Right lobe of liver (tissue), 6 donors: ENCODE results near the gene LY6G6D. TPM values are rescaled to one million over a fixed set of nuclear protein-coding genes. Genes with fewer than 3 reads are reported as not detected.
A peak's percentile ranks its signal among the peaks of the same experiment; 100 is the strongest.

ENCODE experiments used
- ATAC-seq, 4 donors: fragments of 200-7000 bp; cut with Tn5 transposase; one replicate each; pipeline ENCODE4 v1.9.1; 2020; ENCODE audit warnings: mild to moderate bottlenecking in 4 of 4, moderate library complexity in 4 of 4
- DNase-seq, 3 donors: peaks; one replicate each; pipeline ENCODE4 v3.0.0-alpha.2; 2020
- H3K27ac ChIP-seq, 3 donors: fragments of 200-600 bp; one replicate each; pipeline ENCODE4 v1.8.0; 2022
- H3K27me3 ChIP-seq, 2 donors: fragments of 200-600 bp; one replicate each; pipeline ENCODE4 v1.8.0; 2022
- H3K36me3 ChIP-seq, 4 donors: fragments of 200-600 bp; sonication (generic) in 1 of 4; one replicate each; pipeline versions ENCODE4 v1.5.1 to v1.8.0; 2017 to 2022; ENCODE audit warnings: control low read depth in 1 of 4
- H3K4me1 ChIP-seq, 4 donors: fragments of 200-600 bp; sonication (generic) in 1 of 4; one replicate each; pipeline versions ENCODE4 v1.5.1 to v1.8.0; 2017 to 2022; ENCODE audit warnings: control low read depth in 1 of 4
- H3K4me3 ChIP-seq, 3 donors: fragments of 200-600 bp; one replicate each; pipeline ENCODE4 v1.8.0; 2022
- H3K9me3 ChIP-seq, 4 donors: fragments of 200-600 bp; sonication (generic) in 1 of 4; one replicate each; pipeline versions ENCODE4 v1.5.1 to v1.8.0; 2017 to 2022; ENCODE audit warnings: control low read depth in 1 of 4
- CTCF ChIP-seq, 4 donors: fragments of 200-600 bp in 3 of 4; fragments of 450-650 bp in 1 of 4; IDR thresholded peaks; one replicate each; pipeline versions ENCODE4 v1.5.1 to v1.8.0; 2016 to 2022; ENCODE audit warnings: antibody characterized with exemption in 4 of 4, mild to moderate bottlenecking in 2 of 4
- POLR2A ChIP-seq: fragments of 450-650 bp; IDR thresholded peaks from one replicate; pipeline ENCODE4 v1.6.1; 2017; ENCODE audit warnings: antibody characterized with exemption, mild to moderate bottlenecking
- WGBS: methylation state at CpG from one replicate; pipeline ENCODE4 v1.1.6; 2018; ENCODE audit warnings: low coverage, low lambda C conversion rate; ENCODE audit not compliant: insufficient coverage; ENCODE audit errors: missing lambda C conversion rate; 5-methylcytosine and 5-hydroxymethylcytosine counted together
- intact Hi-C, 2 donors: fragments of 100-400 bp; cut with DNase I; formaldehyde crosslinking; loops; one replicate each; pipeline versions ENCODE4 v1.11.2 to v1.14.1; 2022
- microRNA-seq, 2 donors: library from miRNA; unstranded; fragments of <30 nt; microRNA quantifications; one replicate each; pipeline ENCODE4, GENCODE V29; 2019 to 2020
- small RNA-seq, 2 experiments: library from RNA; depleted of rRNA; stranded (forward); fragments of <200 nt; gene quantifications; one replicate each; pipeline ENCODE3, GENCODE V24; 2016
- total RNA-seq, 6 experiments: library from RNA; depleted of rRNA in 2 of 6; stranded (reverse); fragments of >200 nt in 2 of 6; fragmentation: NEBNext Ultra II Directional in 3 of 6; extraction: Animal tissue kit (Norgen Biotek cat#: 25700) in 3 of 6; gene quantifications; one replicate each; pipeline versions ENCODE4 v1.1.0 to v1.2.4, GENCODE V29; 2016 to 2023
- donor health status: DM: no; HTN: yes; CAD: no.
- donor health status: DM: no; HTN: no; CAD: no.
- donor health status: DM: no; HTN: no; CAD: no.
- donor health status: DM: no; HTN: yes; CAD: no.
- donor health status: DM: no; HTN: yes; CAD: no.

Gene LY6G6D
- total RNA-seq, 6 experiments from 2014 or later: not detected

GRCh38 chr6:31765559-31765909 is 50.4 kb downstream of the LY6G6D start:
- no peak for DNase-seq
- H3K4me3 ChIP-seq: no peak overlapping the region
- H3K4me1 ChIP-seq: no peaks in the 10 kb centered on the region
- WGBS: 80% methylated on average over 1 of the region's 9 CpGs
- H3K36me3 ChIP-seq: no peaks in the 10 kb centered on the region
- H3K27me3 ChIP-seq: no peaks in the 10 kb centered on the region
- H3K27ac ChIP-seq: no peak overlapping the region
- TF ChIP-seq POLR2A (no peak), CTCF (IDR thresholded peaks at IDR 0.05) (no peak)
- intact Hi-C loops: loop anchor here (10.0 kb wide), 2 partner anchors 51 to 81 kb away; partner anchors contain the start of genes LY6G5C (in 2 of the 2) and LY6G6D (in 1 of the 2)
- no peaks in the 10 kb centered on the region for H3K9me3 ChIP-seq
- ATAC-seq: no peak

GRCh38 chr6:31765910-31766794 is 51.0 kb downstream of the LY6G6D start:
- DNase-seq: no peak
- H3K27ac ChIP-seq: no peak overlapping the region
- intact Hi-C loops: loop anchor here (10.0 kb wide), 2 partner anchors 51 to 81 kb away; partner anchors contain the start of genes LY6G5C (in 2 of the 2) and LY6G6D (in 1 of the 2)
- no peaks in the 10 kb centered on the region for H3K9me3 ChIP-seq
- H3K36me3 ChIP-seq: no peaks in the 10 kb centered on the region
- H3K4me3 ChIP-seq: no peak overlapping the region
- no peaks in the 10 kb centered on the region for H3K4me1 ChIP-seq
- ATAC-seq: peak in 1 of 4 donors; percentile 7
- H3K27me3 ChIP-seq: no peaks in the 10 kb centered on the region
- no peak for TF ChIP-seq CTCF (IDR thresholded peaks at IDR 0.05)
- TF ChIP-seq POLR2A: no peak
- 76% methylated on average over 18 of the region's 42 CpGs for WGBS

GRCh38 chr6:31767096-31767645 is 52.0 kb downstream of the LY6G6D start:
- ATAC-seq (no peak), DNase-seq (no peak)
- Histone ChIP-seq H3K27me3 (no peaks in the 10 kb centered on the region), H3K36me3 (no peaks in the 10 kb centered on the region), H3K4me3 (no peak overlapping the region), H3K4me1 (no peaks in the 10 kb centered on the region), H3K9me3 (no peaks in the 10 kb centered on the region), H3K27ac (no peak overlapping the region)
- WGBS: 71% methylated on average over 3 of the region's 6 CpGs
- TF ChIP-seq POLR2A: no peak
- TF ChIP-seq CTCF (IDR thresholded peaks at IDR 0.05): no peak
- intact Hi-C loops: loop anchor here (10.0 kb wide), 2 partner anchors 52 to 82 kb away; partner anchors contain the start of genes LY6G5C (in 2 of the 2) and LY6G6D (in 1 of the 2)

Small RNA genes within 50 kb of the gene (microRNA-seq; reads per million reads assigned to microRNA genes)
- 0.64 to 1.4 reads per million in 2 donors for gene MIR4646

Small RNA genes within 50 kb of the gene (small RNA-seq; reads per million reads assigned to genes)
- gene LY6G6D (0 reads per million in 2 experiments), gene MIR4646 (0 reads per million in 2 experiments), gene MSH5-SAPCD1 (0 reads per million in 2 experiments), gene RNU6-850P (0 reads per million in 2 experiments), gene SAPCD1 (0 reads per million in 2 experiments)

Other genes with a start within 250 kb of the LY6G6D start
- 1 to 10 TPM in 4 of 6 experiments, under 1 TPM in 2; 0.48 to 2.0 (median 1.2) TPM for gene MICB, start 217.2 kb upstream of the LY6G6D start, total RNA-seq
- gene MCCD1, start 186.4 kb upstream of the LY6G6D start, total RNA-seq: not detected
- 100 to 1,000 TPM in 3 of 6 experiments, 10 to 100 TPM in 3; 85.2 to 145 (median 102) TPM for gene DDX39B, start 173.3 kb upstream of the LY6G6D start, total RNA-seq
- under 1 TPM in 3 of 6 experiments, not detected in 3; 0.29 to 0.43 (median 0.42) TPM for gene ATP6V1G2, start 168.7 kb upstream of the LY6G6D start, total RNA-seq
- gene NFKBIL1, start 167.7 kb upstream of the LY6G6D start, total RNA-seq: 10 to 100 TPM in 1 of 6 experiments, 1 to 10 TPM in 5; 7.5 to 10.2 (median 8.3) TPM
- under 1 TPM in 1 of 6 experiments, not detected in 5; 0.20 TPM for gene LTA, start 143.1 kb upstream of the LY6G6D start, total RNA-seq
- gene TNF, start 139.8 kb upstream of the LY6G6D start, total RNA-seq: 1 to 10 TPM in 1 of 6 experiments, under 1 TPM in 1, not detected in 4; 0.15 to 1.0 TPM
- gene LTB, start 132.9 kb upstream of the LY6G6D start, total RNA-seq: 1 to 10 TPM in 2 of 6 experiments, under 1 TPM in 4; 0.28 to 2.2 (median 0.62) TPM
- 10 to 100 TPM in 1 of 6 experiments, 1 to 10 TPM in 5; 1.5 to 21.5 (median 6.7) TPM for gene LST1, start 129.1 kb upstream of the LY6G6D start, total RNA-seq
- gene NCR3, start 122.3 kb upstream of the LY6G6D start, total RNA-seq: under 1 TPM in 3 of 6 experiments, not detected in 3; 0.20 to 0.55 (median 0.46) TPM
- 10 to 100 TPM in 4 of 6 experiments, 1 to 10 TPM in 2; 6.7 to 28.5 (median 13.0) TPM for gene AIF1, start 100.1 kb upstream of the LY6G6D start, total RNA-seq
- 10 to 100 TPM; 34.7 to 59.6 (median 39.4) TPM for gene PRRC2A, start 94.6 kb upstream of the LY6G6D start, total RNA-seq
- 100 to 1,000 TPM; 114 to 196 (median 142) TPM for gene BAG6, start 62.7 kb upstream of the LY6G6D start, total RNA-seq
- gene APOM, start 59.5 kb upstream of the LY6G6D start, total RNA-seq: 100 to 1,000 TPM; 100 to 182 (median 116) TPM
- 1 to 10 TPM; 6.6 to 8.7 (median 7.6) TPM for gene C6orf47, start 54.6 kb upstream of the LY6G6D start, total RNA-seq
- 10 to 100 TPM in 1 of 6 experiments, 1 to 10 TPM in 5; 6.4 to 10.0 (median 8.0) TPM for gene GPANK1, start 50.4 kb upstream of the LY6G6D start, total RNA-seq
- 100 to 1,000 TPM in 2 of 6 experiments, 10 to 100 TPM in 4; 52.5 to 171 (median 64.5) TPM for gene CSNK2B, start 49.3 kb upstream of the LY6G6D start, total RNA-seq
- 1 to 10 TPM in 5 of 6 experiments, under 1 TPM in 1; 0.98 to 5.7 (median 2.6) TPM for gene LY6G5B, start 45.4 kb upstream of the LY6G6D start, total RNA-seq
- gene LY6G5C, start 34.3 kb upstream of the LY6G6D start, total RNA-seq: 1 to 10 TPM in 3 of 6 experiments, under 1 TPM in 3; 0.68 to 1.6 (median 1.2) TPM
- 10 to 100 TPM; 29.7 to 34.8 (median 31.2) TPM for gene ABHD16A, start 12.0 kb upstream of the LY6G6D start, total RNA-seq
- gene LY6G6F, start 8.5 kb upstream of the LY6G6D start, total RNA-seq: not detected
- gene LY6G6C, start 6.4 kb downstream of the LY6G6D start, total RNA-seq: not detected
- gene MPIG6B, start 8.0 kb downstream of the LY6G6D start, total RNA-seq: under 1 TPM in 2 of 6 experiments, not detected in 4; 0.33 to 0.56 TPM
- gene DDAH2, start 14.0 kb downstream of the LY6G6D start, total RNA-seq: 10 to 100 TPM; 16.3 to 27.5 (median 19.1) TPM
- 100 to 1,000 TPM in 1 of 6 experiments, 10 to 100 TPM in 5; 36.7 to 123 (median 62.0) TPM for gene CLIC1, start 21.2 kb downstream of the LY6G6D start, total RNA-seq
- gene MSH5, start 24.7 kb downstream of the LY6G6D start, total RNA-seq: 1 to 10 TPM; 3.2 to 8.5 (median 4.3) TPM
- 1 to 10 TPM in 2 of 6 experiments, under 1 TPM in 3, not detected in 1; 0.62 to 1.6 (median 0.90) TPM for gene SAPCD1, start 47.3 kb downstream of the LY6G6D start, total RNA-seq
- gene VWA7, start 62.0 kb downstream of the LY6G6D start, total RNA-seq: 1 to 10 TPM; 1.2 to 5.2 (median 2.7) TPM
- gene VARS1, start 80.4 kb downstream of the LY6G6D start, total RNA-seq: 10 to 100 TPM; 31.0 to 58.1 (median 41.0) TPM
- 10 to 100 TPM; 11.0 to 26.1 (median 11.6) TPM for gene LSM2, start 91.6 kb downstream of the LY6G6D start, total RNA-seq
- gene HSPA1L, start 99.9 kb downstream of the LY6G6D start, total RNA-seq: 1 to 10 TPM in 1 of 6 experiments, under 1 TPM in 5; 0.37 to 1.2 (median 0.56) TPM
- 100 to 1,000 TPM in 2 of 6 experiments, 10 to 100 TPM in 4; 73.2 to 442 (median 80.2) TPM for gene HSPA1A, start 100.2 kb downstream of the LY6G6D start, total RNA-seq
- gene HSPA1B, start 112.4 kb downstream of the LY6G6D start, total RNA-seq: 100 to 1,000 TPM in 2 of 6 experiments, 10 to 100 TPM in 4; 41.5 to 144 (median 47.5) TPM
- 10 to 100 TPM; 20.3 to 44.8 (median 34.1) TPM for gene NEU1, start 147.5 kb downstream of the LY6G6D start, total RNA-seq
- gene SLC44A4, start 163.6 kb downstream of the LY6G6D start, total RNA-seq: under 1 TPM in 2 of 6 experiments, not detected in 4; 0.09 to 0.25 TPM
- 10 to 100 TPM; 10.7 to 20.1 (median 13.3) TPM for gene EHMT2, start 182.3 kb downstream of the LY6G6D start, total RNA-seq
- gene ZBTB12, start 186.7 kb downstream of the LY6G6D start, total RNA-seq: under 1 TPM in 5 of 6 experiments, not detected in 1; 0.25 to 0.82 (median 0.51) TPM
- 100 to 1,000 TPM; 309 to 739 (median 533) TPM for gene C2, start 212.4 kb downstream of the LY6G6D start, total RNA-seq
- 1,000 to 10,000 TPM; 1,939 to 4,112 (median 3,131) TPM for gene CFB, start 230.7 kb downstream of the LY6G6D start, total RNA-seq
- gene NELFE, start 243.6 kb downstream of the LY6G6D start, total RNA-seq: 10 to 100 TPM in 5 of 6 experiments, 1 to 10 TPM in 1; 9.3 to 33.8 (median 18.3) TPM
- 10 to 100 TPM; 26.3 to 73.1 (median 47.1) TPM for gene SKIC2, start 243.8 kb downstream of the LY6G6D start, total RNA-seq